ENCODE results near the gene SEMA3C. TPM values are rescaled to one million over a fixed set of nuclear protein-coding genes. Genes with fewer than 3 reads are reported as not detected.
A peak's percentile ranks its signal among the peaks of the same experiment; 100 is the strongest.

The SEMA3C gene
- total RNA-seq, 1 experiment from 2014 or later, result 232 TPM

GRCh38 chr7:80708123-80708522 is 210.7 kb downstream of the SEMA3C start:
- no peak overlapping the region for H3K4me3 ChIP-seq (ENCODE audit: low read depth in 2 of 2, low read length in 2 of 2)
- H3K27ac ChIP-seq (ENCODE audit: low read length), result no peak overlapping the region
- in situ Hi-C loops (cut with HindIII; ENCODE audit: low pct_unique_long_range_greater_than_20kb, low sequenced_read_pairs), result no loop called here
- ATAC-seq (no peak), DNase-seq (ENCODE audit: low read depth, low spot score) (no peak)
- no peaks in the 10 kb centered on the region for H3K36me3 ChIP-seq (ENCODE audit: control insufficient read depth, insufficient read depth, low read length)
- ChIA-PET CTCF (no interaction called here), POLR2A (no interaction called here)
- intact Hi-C loops (cut with micrococcal nuclease; ENCODE audit: unreplicated experiment), result no loop called here
- no peaks in the 10 kb centered on the region for H3K27me3 ChIP-seq (ENCODE audit: control insufficient read depth, insufficient read depth, low read length)
- no peak for TF ChIP-seq CTCF (IDR thresholded peaks at IDR 0.05)
- TF ChIP-seq POLR2AphosphoS5 (IDR thresholded peaks at IDR 0.05; ENCODE audit: low read depth, low read length), result no peak
- TF ChIP-seq REST (IDR thresholded peaks at IDR 0.05; ENCODE audit: insufficient read depth in 1 of 2, low read depth in 2 of 2, low read length in 1 of 2), result no peak
- no peak for TF ChIP-seq SIN3A (IDR thresholded peaks at IDR 0.05; ENCODE audit: borderline replicate concordance, insufficient read depth, low read depth, low read length)
- TF ChIP-seq TCF7L2 (IDR thresholded peaks at IDR 0.05; ENCODE audit: low read depth, low read length), result no peak
- H3K9me3 ChIP-seq (ENCODE audit: control insufficient read depth, insufficient read depth, low read depth, low read length), result no peaks in the 10 kb centered on the region
- H3K4me1 ChIP-seq (ENCODE audit: control insufficient read depth, insufficient read depth, low read length), result no peaks in the 10 kb centered on the region
- BruUV-seq (replicated peaks), result no TSS peak

GRCh38 chr7:80707318-80707717 is 211.5 kb downstream of the SEMA3C start:
- no TSS peak for BruUV-seq (replicated peaks)
- TF ChIP-seq CTCF (IDR thresholded peaks at IDR 0.05), result no peak
- no peak for TF ChIP-seq POLR2AphosphoS5 (IDR thresholded peaks at IDR 0.05; ENCODE audit: low read depth, low read length)
- TF ChIP-seq REST (IDR thresholded peaks at IDR 0.05; ENCODE audit: insufficient read depth in 1 of 2, low read depth in 2 of 2, low read length in 1 of 2), result no peak
- TF ChIP-seq TCF7L2 (IDR thresholded peaks at IDR 0.05; ENCODE audit: low read depth, low read length), result no peak
- no peak for TF ChIP-seq SIN3A (IDR thresholded peaks at IDR 0.05; ENCODE audit: borderline replicate concordance, insufficient read depth, low read depth, low read length)

More at GRCh38 chr7:80707318-80707717, 211.5 kb downstream of the SEMA3C start:
- intact Hi-C loops (cut with micrococcal nuclease; ENCODE audit: unreplicated experiment) (no loop called here), in situ Hi-C loops (cut with HindIII; ENCODE audit: low pct_unique_long_range_greater_than_20kb, low sequenced_read_pairs) (no loop called here)
- Histone ChIP-seq H3K4me3 (ENCODE audit: low read depth in 2 of 2, low read length in 2 of 2) (no peak overlapping the region), H3K9me3 (ENCODE audit: control insufficient read depth, insufficient read depth, low read depth, low read length) (no peaks in the 10 kb centered on the region), H3K27me3 (ENCODE audit: control insufficient read depth, insufficient read depth, low read length) (no peaks in the 10 kb centered on the region), H3K27ac (ENCODE audit: low read length) (peak overlapping the region; percentile 48; the same call in 1 of the 2 replicates), H3K4me1 (ENCODE audit: control insufficient read depth, insufficient read depth, low read length) (no peaks in the 10 kb centered on the region), H3K36me3 (ENCODE audit: control insufficient read depth, insufficient read depth, low read length) (no peaks in the 10 kb centered on the region)
- no peak for ATAC-seq
- ChIA-PET POLR2A (no interaction called here), CTCF (no interaction called here)
- DNase-seq (ENCODE audit: low read depth, low spot score), result no peak

Measured in Panc1 (cell line).